Activated CD4-positive, alpha-beta T cell treated with anti-CD3 and anti-CD28 coated beads, Interleukin-10, Interleukin-2, amounts not matched to agents 100 ng/mL and 50 ng/mL, durations not matched to agents 16 hours and 8 hours (primary cell): Measurements from ENCODE around the gene COL3A1.

ENCODE experiments used
- DNase-seq: peaks from one replicate; pipeline ENCODE4 v3.0.0-alpha.2; 2020

COL3A1 gene

DNA sequence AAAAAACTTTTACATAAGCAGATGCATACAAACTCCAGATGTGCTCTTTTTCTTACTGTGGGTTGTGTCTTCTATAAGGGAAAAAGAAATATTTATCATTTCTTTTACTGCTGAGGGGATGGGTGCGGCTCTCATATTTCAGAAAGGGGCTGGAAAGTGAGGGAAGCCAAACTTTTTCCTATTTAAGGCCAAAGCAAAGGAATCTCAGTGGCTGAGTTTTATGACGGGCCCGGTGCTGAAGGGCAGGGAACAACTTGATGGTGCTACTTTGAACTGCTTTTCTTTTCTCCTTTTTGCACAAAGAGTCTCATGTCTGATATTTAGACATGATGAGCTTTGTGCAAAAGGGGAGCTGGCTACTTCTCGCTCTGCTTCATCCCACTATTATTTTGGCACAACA is at the start of gene COL3A1:
TSS of gene COL3A1 (plus strand) at position 210 of the 400 bp plus-strand sequence. CDS start at position 327, 117 bp downstream.
- no peak for DNase-seq

DNA sequence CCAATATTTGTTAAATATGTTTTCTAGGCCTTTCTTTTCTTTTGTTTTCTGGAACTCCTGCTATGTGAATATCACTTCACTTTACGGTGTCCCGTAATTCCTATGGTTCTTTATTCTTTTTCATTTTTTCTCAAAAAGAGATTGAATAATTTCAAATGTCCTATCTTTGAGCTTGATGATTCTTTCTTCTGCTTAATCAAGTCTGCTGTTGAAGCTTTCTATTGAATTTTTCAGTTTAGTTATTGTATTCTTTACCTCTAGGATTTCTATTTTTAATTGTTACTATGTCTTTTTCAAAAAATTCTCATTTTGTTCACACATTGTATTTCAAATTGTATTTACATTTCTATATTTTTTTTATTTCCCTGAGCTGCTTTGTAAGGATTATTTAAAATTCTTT is 45.5 kb upstream of the COL3A1 start:
- no peak for DNase-seq

DNA sequence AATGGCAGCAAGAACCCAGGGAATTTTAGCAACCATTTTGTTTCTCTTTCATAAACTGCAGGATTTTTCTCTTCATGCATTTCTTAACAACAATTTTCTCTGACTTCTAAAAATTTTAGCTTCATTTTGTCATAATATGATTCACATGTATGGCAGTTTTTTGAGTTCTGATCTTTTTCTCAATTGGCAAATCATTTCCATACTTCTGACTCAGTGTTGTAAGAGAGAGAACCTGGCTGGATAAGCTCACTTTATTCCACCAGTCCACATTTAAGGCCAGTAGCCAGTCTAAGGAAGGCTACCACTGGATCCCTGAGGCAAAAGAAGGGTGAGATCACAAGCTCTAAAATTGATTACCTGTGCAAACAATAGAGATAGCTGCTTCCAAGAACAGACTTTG is 42.8 kb upstream of the COL3A1 start:
- DNase-seq: no peak

DNA sequence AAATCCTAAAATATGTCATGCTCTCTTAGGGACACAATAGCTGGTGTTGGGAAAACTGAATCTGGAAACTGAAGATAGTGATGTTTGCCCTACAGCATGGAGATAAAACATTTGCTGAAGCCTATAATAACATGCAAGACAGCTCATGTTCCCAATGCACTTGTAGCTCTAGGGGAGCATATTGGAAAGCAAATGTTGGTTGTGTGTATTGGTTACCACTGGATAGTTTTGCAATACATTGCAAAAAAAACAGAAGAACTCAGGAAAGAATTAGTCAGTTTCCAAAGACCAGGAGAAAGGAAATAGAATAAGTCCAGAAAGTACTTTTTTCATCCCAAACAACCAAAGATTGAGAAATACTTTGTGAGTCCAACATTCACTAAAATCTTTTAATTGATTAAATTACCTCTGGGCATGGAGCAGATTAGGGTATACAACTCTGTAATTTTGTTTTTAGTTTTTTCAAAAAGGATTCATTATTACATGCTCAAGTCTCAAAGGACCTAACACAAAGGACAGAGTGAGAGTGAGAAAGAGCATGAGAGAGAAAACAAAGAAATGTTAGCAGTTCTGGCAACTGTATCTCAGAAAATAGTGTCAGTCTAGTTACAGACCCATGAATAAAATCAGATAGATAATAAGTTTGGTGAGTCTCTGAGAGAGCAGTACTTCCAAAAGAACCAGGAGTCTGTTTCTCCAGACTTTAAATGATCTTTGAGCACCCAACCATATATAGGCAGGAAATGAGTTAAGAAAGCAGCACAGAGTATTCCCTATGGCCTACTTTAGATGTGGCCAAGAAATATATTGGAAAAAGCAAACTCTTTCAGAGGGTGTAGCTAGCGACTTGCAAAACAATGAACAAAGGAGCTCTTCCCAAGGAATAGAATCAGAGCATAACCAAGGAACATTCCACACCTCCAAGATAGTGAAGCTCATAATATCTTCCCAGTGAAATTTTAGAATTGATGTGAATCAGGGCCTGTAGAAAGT is 36.6 kb upstream of the COL3A1 start:
- no peak for DNase-seq

DNA sequence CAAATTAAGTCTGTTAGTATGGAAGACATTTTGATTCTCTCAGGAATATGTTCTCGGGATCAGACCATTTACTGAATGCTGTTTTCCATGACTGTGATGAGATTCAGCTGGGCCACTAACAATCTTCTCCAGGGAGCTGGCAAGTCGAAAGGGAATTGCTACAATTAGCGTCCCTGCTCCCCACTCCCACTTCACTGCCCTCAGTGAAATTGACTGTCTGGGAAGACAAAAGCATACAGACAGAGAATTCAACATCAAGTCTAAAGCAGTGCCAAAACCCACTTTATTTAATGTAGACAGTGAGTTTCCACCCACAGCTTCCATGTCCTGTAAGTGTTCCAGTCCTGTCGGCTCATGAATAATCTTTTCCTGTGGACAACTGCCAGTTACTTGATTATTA is 34.0 kb upstream of the COL3A1 start:
- DNase-seq: no peak

DNA sequence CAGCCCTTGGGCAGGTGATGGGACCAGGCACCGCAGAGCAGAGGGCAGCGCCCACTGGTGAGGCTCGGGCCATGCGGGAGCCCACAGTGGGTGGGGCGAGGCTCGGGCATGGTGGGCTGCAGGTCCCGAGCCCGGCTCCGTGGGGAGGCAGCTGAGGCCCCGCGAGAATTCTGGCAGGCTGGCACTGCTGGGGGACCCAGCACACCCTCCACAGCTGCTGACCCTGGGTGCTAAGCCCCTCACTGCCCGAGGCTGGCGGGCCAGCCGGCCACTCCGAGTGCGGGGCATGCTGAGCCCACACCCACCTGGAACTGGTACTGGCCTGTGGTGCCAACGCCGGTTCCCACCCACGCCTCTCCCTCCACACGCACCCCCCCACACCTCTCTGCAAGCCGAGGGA is 29.7 kb upstream of the COL3A1 start:
- DNase-seq: no peak

DNA sequence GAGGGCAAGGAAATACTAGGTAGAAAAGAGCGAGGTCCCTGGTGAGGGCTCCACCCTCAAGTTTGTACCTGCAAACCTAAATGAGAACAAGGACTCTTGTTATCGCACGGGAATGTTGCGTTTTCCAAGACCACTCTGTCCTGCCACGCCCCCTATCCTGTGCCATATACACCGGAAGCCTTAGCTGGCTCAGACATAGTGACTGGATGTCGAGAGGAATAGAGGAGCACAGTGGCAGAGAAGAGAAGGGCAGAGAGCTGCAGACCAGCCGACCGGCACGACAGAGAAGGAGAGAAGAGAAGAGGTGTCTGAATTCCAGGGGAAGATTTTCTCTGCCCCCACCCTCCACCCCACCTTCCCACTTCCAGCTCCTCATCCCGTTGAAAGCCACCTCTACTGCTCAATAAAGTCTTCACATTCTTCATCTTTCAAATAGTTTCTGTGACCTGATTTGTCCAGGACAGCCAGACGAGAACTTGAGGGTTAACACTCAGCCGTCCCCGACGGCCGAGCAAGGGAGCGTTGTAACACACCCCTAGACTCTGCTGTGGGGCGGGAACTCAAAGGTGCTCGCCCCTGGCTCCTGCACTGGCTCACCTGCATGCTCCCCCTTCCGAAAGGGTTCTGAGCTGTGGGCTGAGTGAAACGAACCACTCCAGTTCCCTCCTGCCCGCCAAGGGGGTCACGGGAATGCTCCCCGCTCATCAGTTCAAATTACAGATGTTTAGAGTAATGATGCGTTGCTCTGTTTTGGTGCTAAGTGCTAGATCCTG is 24.9 kb upstream of the COL3A1 start:
- DNase-seq: no peak

DNA sequence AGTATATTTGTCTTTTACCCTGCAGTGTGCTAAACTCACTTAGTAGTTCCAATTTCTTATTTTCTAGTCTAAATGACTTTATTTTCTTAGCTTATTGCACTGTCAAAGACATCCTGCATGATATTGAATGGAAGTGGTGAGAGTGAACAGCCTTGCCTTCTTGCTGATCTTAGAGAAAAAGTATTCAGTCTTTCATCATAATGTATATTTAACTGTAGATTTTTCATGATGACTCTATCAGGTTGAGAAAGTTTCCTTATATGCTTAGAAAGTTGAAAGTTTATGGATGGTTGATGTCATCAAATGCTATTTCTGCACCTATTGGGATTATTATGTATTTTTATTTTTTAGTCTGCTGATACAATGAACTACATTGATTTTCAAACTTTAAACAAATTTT is 21.3 kb upstream of the COL3A1 start:
- DNase-seq: no peak

DNA sequence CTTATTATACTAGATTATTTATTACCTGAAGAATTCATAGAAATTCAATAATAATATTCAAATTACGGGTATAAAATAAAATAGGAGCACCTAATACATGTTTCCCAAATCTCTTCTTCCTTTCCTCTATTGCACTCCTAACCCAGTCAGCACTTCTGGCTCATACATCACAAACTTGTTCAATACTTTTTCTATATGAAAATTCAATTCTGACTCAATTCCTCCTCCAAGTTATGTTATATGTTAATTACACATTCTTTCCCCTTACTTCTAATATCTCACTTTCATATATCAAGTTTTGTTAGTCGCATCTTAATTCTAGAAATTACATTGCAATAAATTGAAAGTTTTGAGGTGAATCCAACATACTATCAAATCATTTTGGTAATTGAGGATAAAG is 17.9 kb upstream of the COL3A1 start:
- no peak for DNase-seq

DNA sequence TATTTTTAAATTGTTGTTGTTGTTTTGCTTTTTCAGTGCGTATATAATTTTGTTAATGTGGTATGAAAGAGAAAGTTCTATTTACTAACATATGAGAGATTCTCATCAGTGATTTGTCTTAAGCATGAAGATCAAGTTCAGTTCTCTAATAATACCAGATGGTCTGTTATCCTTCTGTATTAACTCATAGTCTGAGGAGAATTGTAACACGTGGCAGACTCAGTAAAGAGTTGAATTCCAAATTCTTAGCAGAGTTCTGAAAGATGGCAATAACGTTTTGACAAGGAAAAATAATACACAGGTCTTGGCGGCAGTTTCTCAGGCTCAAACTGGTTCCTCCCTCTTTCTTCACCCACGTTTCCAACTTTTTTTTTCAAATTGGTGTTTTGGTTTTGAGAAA is 17.2 kb upstream of the COL3A1 start:
- DNase-seq: no peak

DNA sequence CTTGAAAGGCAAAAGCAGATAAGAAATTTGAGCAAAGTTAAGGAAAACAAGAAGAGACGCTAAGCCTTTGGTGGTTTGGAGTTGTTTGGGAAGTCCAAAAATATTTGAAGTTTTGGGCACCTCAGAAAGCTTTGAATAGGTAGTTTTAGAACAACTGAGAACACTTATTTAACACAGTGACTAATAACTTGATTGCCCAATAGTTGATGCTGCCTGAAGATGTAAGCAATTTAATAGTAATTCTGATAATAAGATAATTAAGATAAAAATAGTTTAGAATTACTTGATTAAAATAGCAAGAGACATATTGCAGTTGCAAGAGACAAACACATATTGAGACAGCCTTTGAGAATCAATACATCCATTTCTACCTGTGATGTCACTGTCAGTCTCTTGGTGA is 16.5 kb upstream of the COL3A1 start:
- DNase-seq: no peak

DNA sequence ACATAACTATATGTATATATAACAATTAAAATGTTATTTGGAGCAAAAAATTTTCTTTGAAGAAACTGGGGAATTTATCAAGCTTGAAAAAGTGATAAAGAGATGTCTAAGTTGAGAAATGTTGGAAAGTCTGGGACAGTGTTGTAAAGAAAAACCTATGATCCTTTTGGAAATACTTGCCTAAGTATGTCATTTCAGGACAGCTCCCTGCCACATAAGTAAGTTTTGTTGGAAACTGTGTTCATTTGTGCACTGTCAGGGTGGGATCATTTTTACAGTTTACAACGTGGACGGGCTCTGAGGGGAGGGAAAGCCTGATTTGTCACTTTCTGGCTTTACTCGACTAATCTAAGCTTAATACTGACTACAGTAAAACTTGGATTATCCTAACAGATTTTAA is 10.4 kb upstream of the COL3A1 start:
- no peak for DNase-seq

DNA sequence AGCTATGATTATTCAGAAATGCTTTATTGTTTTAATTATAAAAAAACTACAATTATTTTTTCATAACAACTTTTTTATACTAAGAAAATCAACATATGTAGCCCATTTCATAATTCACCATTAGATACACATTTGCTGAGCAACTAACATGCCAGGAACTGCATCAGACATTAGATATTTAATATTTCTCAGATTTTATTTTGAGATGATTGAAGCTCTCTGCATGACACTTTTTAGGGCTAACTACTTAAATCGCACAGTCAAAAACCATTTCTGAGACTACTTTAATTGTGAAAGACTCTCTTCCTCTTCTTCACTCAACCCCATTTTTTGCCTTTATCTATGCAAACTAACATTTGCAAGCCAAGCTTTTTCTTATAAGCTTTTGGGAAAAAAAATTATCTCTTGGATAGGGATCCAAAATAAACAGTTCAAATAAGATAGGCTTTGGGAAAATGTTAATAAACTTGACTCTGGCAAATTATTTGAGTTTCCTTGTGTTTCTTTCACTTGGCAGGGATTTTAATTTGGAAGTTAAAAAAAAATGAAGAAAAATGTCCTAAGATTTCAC is 9.1 kb upstream of the COL3A1 start:
- no peak for DNase-seq

DNA sequence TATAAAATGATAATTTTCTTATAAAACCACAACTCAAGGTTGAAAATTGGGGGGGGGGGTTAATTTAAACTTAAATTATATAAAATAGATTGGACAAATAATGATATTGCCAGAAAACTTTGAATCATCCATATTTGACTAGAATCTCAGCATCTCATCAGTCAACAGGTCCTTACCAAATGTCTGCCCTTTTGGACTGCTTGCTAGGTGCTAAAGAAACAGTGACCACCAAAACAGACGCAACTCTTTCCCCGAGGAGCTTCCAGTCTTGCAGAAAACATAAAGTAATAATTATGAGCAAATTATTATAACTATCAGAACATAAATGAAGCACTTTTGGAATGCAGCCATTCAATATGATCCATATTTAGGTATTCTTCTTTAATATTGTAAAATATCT is 8.6 kb upstream of the COL3A1 start:
- DNase-seq: no peak

DNA sequence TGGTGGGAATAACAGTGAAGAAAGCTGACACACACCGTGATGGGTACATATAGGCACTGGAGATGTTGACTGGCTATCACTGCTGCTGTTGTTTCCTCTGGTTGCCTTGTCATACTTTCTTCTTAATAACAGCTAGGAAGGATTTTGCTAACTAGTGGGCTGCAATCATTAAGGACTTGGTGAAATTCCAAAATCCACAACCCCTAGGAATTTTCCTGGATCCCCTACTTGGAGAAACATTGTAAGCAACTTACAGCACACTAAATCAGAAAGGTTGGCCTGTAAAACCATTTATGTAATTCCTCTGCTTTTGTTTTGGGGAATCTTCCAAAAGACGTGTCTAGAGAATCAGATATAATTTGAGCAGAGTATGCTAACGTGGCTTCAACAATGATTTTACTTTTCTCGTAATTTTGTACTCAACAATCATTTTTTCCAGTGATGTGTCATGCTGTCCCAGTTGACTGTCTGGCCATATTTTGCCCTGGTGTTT is 8.0 kb upstream of the COL3A1 start:
- DNase-seq: no peak

DNA sequence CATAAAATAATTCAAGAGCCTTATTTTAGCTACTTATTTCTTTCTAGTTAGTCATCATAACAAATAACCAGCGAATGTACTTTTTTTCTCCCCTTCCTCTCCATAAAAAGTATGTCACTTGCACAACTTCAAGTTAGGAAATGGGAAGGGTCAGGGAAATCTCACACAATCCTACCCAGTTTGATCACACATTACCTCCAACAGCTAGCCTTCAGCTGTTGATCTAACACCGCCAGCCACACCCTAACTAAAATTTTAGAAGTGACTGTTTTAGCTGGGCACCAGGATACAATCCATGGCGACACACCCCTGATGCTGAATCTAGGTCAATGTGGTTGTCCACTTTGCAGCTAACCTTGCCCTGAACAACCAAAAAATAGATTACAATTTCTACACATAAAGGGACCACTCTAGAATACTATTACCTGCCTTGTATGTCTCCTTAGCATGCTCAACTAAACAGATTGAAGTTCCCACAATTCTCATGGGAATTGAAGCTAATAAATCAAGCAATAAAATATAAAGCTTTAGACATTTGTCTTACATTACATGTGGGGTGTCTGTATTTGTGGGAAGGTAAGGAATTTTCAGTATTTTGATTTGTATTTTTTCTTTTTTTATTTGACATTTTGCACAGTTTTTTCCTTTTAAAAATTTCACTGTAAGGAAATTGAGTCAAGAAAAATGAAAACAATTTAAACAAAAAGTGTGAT is 7.3 kb upstream of the COL3A1 start:
- DNase-seq: no peak

DNA sequence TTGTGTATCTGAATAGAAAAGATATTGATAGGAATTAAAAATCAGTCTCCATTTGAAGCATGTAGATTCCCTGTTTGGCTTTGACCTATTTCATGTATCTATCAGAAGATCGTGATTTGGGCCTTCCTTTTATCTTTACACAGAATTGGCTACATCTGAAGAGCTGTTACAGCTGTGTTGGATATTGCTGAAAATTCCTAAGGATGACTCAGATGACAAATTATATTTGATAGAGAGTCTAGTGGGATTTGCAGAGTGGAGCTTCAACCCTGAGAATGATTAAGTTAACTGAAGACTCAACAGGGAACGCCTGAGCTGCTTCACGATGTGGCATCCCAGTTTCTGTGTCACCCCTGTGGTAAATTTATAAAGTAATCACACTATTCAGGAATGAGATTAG is 4.9 kb upstream of the COL3A1 start:
- no peak for DNase-seq

DNA sequence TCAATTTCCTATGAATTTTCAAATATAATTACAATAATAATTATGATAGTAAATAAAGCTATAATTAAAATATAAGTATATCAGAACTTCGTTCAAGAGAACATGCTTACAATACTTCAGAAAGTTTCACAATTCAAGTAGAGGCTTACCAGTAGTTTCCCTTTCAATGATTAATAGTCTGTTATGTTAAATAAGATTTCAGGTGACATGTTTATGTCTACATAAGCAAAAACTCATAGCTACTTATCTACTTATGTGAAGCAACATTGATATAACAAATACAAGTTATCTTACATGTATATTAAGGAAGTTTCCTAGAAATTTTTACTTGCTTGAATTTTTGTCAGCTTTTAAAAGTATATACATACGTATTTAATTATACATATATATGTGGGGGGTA is 4.5 kb upstream of the COL3A1 start:
- no peak for DNase-seq

DNA sequence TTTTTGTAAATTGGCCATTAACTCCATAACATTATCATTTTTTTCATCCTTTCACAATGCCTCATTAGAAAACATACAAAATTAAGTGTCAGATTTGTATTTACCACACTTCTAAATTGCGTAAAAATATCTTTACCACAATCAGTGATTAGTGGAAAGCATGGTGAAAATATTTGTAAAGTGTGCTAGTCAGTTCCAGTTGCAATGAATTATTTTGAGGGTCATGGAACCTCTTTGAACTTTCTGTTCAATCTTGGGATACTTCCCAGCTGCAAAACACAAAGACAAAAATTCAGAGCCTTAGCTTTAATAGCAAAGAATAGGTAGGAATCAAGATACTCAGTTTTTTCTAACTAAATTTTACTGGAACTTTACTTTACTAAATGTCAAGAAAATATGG is 4.0 kb upstream of the COL3A1 start:
- DNase-seq: no peak

DNA sequence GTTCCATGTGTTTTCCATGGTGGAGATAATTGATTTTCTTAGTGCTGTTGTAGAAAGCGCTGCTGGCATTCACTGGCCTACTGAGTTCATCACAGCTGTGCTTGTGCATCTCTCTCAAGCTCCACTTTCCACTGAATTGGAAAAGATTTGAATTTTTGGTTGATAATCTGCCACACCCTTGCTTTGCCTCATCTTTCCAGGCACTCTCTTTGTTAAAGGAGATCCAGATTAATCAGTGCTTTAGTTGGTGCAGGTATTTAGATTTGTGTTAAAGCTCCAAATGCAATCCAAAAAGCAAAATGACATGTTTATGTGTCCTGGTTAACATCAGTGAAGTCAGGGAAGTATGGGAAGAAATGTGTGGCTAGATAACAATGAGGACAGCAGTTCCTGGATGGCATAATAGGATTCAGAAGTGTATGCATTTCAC is 2.7 kb upstream of the COL3A1 start:
- DNase-seq: no peak

DNA sequence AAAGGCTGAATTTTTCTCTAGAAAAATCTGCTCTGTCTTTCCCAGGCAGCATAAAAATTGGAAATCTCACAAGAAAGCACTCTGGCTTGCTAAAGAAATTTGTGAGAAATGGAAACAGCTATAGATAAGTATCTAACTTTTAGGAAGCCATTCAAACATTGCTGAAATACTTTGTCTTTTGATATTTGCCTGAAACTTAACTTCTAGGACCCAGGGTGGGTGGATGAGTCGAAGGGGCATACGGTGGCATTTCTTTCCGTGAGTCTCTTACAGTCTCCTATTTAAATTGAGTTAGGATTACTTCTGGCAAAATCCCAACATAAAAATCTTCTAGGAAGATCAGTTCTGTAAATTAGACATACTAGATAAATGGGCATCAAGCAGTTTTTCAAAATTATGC is 532 bp upstream of the COL3A1 start:
- no peak for DNase-seq

DNA sequence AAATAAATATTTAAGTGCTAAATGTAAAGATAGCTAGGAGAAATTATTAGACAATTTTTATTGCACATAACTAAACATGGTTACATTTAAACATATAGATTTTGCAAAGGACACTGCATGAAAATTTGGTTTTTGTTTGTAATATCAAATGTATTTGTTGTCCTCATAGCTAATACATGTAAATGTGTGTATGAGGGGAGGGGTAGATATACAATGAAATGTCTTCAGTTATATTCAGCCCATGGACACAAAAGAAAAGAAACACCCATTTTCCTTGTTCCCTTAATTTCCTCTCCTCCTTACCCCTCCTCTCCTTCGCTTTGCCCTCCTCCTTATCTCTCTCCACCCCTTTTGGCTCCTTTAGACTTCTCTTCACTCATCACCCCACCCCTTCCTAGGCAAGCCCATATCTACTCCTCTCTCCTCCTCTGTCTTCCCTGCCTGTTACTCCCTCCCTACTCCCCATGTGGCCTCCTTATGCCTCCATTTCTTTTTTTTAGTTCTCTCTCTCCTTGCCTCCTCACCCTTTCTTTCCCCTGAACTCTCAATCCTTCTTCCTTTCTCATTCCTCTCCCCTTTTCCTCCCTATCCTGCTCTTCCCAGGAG is 1.4 kb downstream of the COL3A1 start:
- DNase-seq: no peak
